MV-4-11 (cell line): ENCODE measurements around the gene ZNF385D.

ENCODE experiments used
- DNase-seq: peaks from one replicate; lab custom pipeline; 2025; lab: John Stamatoyannopoulos, UW

Gene ZNF385D

GRCh38 chr3:21750080-21750696 lies 822 bp downstream of the ZNF385D start:
- DNase-seq = no peak

- no peak for DNase-seq
Observed at GRCh38 chr3:21747966-21748555, 2.9 kb downstream of the ZNF385D start.

DNA sequence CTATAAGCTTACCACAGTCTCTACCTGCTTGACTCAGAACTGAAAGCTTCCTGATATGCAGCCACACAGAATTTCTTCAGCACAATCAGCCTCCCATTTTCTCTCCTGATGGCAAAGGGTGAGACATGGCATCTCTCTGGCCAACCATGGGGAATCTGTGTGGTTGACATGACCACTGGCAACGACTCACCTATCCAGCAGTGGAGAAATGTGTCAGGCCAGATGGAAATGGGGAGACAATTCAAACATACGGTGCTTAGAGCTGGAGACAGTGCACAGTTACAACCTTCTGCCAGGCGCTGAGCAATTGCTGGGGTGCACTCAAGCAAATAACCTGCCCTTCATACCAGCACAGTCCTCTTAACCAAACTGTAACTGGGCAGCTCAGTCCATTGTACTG lies 3.6 kb downstream of the ZNF385D start:
- no peak for DNase-seq

DNA sequence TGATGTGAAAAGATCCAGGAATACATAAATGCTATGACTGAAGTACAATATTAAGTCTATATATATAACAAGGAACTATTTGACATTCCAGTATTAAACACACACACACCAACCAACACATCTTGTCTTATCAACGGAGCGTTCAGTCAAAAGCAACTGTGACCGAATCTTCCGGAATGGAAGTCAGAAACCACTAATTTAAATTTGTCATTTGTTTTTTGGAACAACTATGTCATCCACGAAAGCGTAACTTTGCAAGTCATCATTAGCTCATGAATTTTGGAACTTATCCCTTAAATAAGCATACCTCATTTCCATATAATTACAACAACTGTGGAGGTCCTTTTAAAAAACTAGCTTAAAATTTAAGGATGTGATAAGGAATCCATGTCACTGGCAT lies 5.0 kb downstream of the ZNF385D start:
- no peak for DNase-seq

DNA sequence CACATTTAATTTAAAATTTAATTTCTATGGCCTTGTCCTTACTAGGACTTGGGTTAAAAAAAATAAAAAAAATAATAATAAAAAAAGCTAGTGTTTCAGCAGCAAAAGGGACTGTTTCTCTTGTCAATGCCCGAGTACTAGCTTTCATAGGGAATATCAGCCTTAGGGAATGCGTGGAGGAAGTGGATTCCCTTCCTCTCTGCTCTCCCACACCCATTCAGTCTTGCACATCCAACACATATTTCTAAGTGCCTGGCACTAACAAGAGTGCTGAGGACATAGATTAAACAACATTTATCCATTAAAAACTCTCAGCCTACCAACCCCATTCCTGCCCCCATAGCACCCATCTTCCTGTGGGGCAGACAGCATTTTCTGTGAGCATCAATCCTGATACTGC lies 6.2 kb downstream of the ZNF385D start:
- DNase-seq = no peak

- DNase-seq = no peak
Observed at GRCh38 chr3:21738935-21739702, 11.9 kb downstream of the ZNF385D start.

- no peak for DNase-seq
Observed at GRCh38 chr3:21738283-21738682, 12.7 kb downstream of the ZNF385D start.

GRCh38 chr3:21734746-21735145 lies 16.3 kb downstream of the ZNF385D start:
- DNase-seq = no peak

DNA sequence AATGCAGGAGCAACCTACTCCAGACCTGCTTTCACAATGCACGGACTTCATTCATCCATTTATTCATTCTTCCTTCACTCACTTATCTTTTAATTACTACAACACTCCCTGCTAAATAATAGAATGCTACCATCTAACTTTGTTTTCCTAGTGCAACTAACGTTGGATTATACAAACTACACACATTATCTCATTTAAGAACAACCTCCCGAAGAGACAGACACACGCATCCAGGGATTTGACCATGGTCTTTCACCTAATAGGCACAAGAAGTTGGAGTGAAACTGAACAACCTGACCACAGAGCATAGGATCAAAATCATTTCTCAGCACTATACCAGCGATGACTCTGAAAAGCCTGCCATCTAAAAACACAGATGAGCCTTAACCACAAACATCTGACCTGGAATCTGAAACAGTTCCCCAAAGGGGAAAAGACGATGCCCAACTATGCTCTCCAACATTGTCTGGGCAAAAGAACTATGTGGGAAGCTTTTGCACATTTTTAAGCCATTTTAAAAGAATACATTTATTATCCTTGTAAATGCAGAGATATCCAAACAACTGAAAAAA lies 21.0 kb downstream of the ZNF385D start:
- no peak for DNase-seq

DNA sequence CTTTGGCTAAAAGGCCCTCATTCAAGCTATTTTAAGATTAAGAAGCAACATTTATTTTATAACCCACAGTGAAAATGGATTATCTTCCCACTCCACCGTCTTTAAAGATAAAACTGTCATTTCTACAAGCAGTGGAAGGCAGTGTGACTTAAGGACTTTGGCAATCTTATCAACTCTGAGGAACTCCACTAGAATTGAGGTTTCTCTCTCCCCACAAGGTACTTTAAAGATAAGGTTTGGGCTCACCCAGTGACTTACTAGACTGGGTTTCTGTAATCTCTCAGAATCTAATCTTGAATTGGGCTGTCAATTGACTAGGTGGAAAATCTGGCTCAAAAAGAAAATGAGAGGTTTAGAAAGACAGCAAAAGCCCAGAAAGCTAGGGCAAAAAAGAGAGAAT lies 21.7 kb downstream of the ZNF385D start:
- no peak for DNase-seq

- DNase-seq = no peak
Observed at GRCh38 chr3:21722768-21723167, 28.2 kb downstream of the ZNF385D start.

DNA sequence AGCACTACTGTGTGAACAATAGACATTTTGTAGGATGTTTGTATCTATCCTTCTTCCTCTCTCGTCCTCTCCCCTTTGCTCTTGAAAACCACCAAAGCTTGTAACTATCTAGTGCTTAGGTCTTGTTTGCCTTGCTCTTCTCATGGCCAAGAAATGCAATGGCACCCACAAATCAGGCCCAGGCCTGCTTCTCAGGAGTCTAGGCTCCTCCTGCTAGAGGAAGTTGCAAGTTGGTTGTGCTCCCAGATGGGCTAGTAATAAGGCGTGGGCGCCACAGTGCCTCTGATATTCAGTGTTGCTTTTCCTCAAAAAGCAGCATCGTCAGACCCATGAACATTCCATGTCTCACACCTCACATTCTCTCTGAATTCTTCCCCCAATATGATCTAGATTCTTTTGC lies 28.7 kb downstream of the ZNF385D start:
- DNase-seq = no peak

DNA sequence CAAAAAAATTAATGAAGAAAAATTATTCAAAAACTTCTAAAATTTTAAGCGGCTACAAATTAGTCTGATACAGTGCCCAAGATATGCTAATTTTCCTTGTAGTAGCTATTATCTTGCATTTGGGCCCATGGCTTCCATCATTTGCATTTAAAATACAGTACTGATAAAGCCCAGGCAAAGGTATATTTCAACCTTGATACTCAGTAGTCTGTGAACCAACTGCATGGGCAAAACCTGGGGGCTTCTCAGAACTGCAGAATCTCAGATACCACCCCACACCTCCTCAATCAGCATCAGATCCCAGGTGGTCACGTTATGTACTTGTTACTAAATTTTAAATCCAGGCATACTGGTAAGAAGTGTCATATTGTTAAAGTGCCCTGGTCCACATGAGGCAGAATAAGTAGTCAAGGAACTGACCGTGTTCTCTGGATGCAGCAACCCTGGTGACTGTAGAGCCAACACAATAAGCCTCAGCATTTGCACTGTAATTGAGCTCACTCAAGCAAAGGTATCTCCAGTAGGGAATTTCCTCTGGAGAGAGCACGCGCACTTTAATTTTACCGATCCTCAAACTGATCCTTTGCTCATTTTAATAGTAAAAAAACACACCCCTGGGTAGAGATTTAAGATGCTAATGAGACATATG lies 31.9 kb downstream of the ZNF385D start:
- DNase-seq = no peak

DNA sequence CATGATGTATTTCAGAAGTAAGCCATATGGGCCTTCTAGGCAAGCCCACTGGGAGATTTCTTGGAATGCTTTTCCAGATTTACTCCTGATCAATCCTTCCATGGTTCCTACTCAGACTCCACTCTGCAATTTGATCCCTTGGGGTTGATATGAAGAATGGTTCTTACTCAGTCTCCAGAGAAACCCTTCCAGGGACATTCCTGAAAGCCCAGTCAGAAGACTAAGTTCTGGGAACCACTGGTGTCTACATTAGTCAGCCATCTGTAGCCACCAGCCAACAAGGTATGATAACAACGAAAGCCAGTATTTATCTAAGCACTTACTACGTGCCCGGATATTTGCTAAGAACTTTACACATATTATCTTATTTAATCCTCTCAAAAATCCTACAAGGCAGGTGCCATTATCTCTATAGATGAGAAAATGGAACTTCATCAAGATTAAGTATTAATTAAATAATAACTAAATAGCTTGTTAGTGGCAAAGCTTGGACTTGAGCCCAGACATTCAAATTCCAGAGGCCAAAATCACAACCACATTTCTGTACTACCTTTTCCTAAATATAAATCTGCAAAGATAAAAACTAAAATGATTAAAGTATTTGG lies 32.7 kb downstream of the ZNF385D start:
- DNase-seq = no peak

DNA sequence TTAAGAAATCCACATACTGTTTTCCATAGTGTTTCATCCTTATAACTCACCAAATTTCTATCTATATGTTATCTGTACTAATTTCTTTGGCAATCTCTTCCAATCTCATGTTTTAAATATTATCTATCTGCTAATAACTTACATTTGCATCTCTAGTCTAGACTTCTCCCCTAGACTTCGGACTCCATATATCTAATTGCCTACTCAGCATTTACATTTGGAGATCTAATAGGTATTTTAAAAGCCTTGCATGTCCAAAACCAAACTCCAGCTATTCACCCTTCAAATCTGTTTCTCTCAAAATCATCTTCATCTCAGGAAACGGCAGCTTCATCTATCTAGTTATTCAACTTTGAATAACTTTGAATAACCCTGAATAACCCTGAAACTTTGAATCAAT lies 35.3 kb downstream of the ZNF385D start:
- no peak for DNase-seq

DNA sequence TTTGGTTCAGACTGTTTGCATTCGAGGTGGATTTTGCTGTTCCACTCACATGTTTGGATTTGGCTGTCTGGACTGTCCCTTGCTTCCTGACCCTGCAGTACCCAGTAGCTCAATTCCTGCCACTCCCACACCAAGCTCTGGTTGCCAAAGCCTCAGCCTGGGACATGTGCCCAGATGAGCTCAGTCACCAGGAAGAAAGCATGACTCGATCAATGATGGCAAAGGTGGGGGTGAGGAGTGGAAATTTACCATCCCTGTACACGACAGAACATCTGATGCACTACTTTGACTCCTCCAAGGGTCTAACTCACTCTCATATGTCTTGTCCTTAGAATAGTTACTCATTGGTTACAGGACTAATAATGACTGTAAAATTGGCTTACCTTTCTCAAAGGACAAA lies 45.2 kb downstream of the ZNF385D start:
- no peak for DNase-seq

DNA sequence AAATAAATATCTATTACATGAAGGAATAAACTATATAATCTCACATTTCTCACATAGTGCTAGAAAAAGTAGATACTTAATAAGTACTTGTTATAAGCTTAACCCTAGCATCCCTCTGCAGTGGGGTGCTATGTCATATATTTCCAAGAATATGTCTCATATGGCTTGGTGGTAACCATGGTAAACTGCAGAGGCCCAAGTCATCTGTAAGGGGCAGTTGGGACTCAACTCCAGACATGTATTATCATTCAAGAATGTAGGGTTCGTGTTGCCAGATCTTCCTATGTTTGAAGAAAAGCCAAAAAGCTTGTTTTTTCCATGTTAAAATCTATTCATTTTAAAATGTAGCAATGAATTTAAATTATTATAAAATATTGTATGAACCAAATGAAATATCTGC lies 46.2 kb downstream of the ZNF385D start:
- DNase-seq = no peak

- no peak for DNase-seq
Observed at GRCh38 chr3:21703291-21703690, 47.7 kb downstream of the ZNF385D start.

GRCh38 chr3:21697707-21698106 lies 53.3 kb downstream of the ZNF385D start:
- DNase-seq = no peak

DNA sequence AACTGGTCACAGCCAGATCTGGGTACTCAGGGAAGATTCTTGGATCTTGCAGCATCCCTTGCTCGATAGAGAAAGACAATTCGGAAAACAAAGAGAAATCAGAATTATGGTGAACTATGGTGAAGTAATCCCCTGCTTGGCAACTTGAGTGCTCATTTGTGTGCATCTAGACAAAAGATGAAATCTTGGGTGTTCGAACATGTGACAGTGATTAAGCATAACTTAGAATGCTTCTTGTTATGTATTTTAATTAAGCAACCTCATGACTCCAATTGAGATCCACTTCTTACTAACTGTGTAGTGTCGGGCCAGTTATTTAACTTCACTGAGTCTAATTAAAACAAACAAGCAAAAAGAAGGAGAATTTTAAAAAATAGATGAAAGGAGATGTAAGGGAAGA lies 56.5 kb downstream of the ZNF385D start:
- no peak for DNase-seq

DNA sequence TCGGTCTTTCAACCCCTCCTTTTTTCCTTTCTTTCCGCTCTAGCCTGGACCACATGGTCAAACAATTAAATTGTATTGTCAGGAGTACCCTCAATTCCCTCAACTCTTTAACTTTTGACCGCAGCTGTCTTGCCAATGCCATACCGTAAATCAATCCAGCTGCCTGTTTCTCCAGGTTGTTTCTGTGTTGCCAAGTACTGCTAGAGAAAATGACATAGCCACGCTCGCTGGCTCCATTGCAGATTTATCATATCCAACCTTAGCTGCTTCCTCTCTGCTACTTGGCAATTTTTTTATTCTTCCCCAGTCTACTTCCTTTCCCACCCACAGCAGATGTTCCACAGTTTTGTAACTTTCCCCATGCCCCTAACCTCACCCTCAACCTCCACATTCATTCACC lies 60.0 kb downstream of the ZNF385D start:
- DNase-seq = no peak

DNA sequence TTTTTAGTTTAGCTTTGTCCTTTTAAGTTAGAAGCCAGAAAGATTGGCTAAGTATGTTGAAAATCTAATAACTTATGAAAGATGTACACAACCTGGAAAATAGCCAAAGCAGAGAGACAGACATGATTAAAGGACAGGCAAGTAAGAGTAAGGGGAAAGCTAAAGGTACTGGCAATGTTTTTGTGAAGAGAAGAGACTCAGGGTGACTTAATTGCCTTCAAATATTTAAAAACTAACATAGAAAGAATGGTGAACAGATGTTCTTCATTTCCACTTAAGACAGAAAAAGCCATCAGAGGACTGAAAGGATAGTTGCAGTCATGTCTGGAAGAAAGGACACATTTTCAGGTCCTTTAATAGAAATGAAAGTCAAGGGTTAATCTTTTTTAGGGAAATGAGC lies 68.8 kb downstream of the ZNF385D start:
- DNase-seq = no peak
